ENCODE results near the gene KLHDC8A.
A peak's percentile ranks its signal among the peaks of the same experiment; 100 is the strongest.

KLHDC8A gene

DNA sequence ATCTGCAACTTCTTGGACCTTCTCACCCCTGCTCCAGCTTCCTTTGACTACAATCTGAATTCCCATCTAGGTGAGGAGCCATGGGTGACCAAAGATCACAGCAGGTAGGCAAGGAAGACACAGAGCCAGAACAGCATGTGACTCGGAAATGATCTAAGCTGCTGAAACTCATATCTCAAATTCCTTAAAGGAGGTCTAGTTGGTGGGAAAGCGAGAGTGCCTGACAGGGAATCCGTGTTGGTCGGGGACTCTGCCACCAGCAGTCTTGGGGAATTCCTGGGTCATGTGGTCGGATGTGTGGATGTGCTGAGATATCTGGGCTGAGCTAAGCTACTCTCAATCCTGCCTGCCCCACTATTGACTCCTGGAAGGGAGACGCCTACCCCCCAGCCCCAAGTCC, 31.9 kb downstream of the KLHDC8A start:
- H3K9me3 ChIP-seq (ENCODE audit: control insufficient read depth, low read depth, low read length): no peaks in the 10 kb centered on the region
- peaks cover 16% of the 10 kb centered on the region for H3K4me1 ChIP-seq (ENCODE audit: control insufficient read depth, low read depth, low read length)
- no peak overlapping the region for H3K9ac ChIP-seq (ENCODE audit: low read length)
- H3K36me3 ChIP-seq (ENCODE audit: control insufficient read depth, low read depth, low read length): no peaks in the 10 kb centered on the region
- no peak overlapping the region for H3K4me3 ChIP-seq (ENCODE audit: low read length)
- no peak overlapping the region for H3K27ac ChIP-seq (ENCODE audit: low read length)
- H3K27me3 ChIP-seq (ENCODE audit: control insufficient read depth, insufficient read depth, low read length): peaks cover 7% of the 10 kb centered on the region

- H3K36me3 ChIP-seq (ENCODE audit: control insufficient read depth, low read depth, low read length): no peaks in the 10 kb centered on the region
- H3K27me3 ChIP-seq (ENCODE audit: control insufficient read depth, insufficient read depth, low read length): peaks cover 7% of the 10 kb centered on the region
- H3K27ac ChIP-seq (ENCODE audit: low read length): no peak overlapping the region
- H3K9ac ChIP-seq (ENCODE audit: low read length): no peak overlapping the region
- H3K9me3 ChIP-seq (ENCODE audit: control insufficient read depth, low read depth, low read length): no peaks in the 10 kb centered on the region
- H3K4me1 ChIP-seq (ENCODE audit: control insufficient read depth, low read depth, low read length): peaks cover 24% of the 10 kb centered on the region
- no peak overlapping the region for H3K4me3 ChIP-seq (ENCODE audit: low read length)
Observed at GRCh38 chr1:205323794-205324193, 32.9 kb downstream of the KLHDC8A start.

DNA sequence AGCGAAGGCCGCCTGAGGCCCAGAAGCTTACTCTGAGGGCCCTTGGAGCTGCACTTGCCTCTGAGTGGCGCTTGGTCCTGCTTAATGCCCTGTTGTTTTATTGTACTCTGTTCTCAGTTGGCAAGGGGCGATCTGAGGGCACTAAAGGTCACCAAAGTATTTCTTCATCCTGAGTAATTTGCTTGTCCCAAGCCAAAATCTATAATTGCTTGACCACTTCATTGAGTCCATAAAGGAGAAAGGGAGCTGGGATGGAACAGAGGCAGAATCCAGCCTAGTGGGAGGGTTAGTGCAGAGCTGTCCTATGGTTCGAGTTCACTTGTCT, 34.8 kb downstream of the KLHDC8A start:
- Histone ChIP-seq H3K27ac (ENCODE audit: low read length) (no peak overlapping the region), H3K4me1 (ENCODE audit: control insufficient read depth, low read depth, low read length) (peaks cover 41% of the 10 kb centered on the region), H3K9me3 (ENCODE audit: control insufficient read depth, low read depth, low read length) (no peaks in the 10 kb centered on the region), H3K27me3 (ENCODE audit: control insufficient read depth, insufficient read depth, low read length) (peaks cover 7% of the 10 kb centered on the region), H3K36me3 (ENCODE audit: control insufficient read depth, low read depth, low read length) (no peaks in the 10 kb centered on the region), H3K4me3 (ENCODE audit: low read length) (no peak overlapping the region), H3K9ac (ENCODE audit: low read length) (no peak overlapping the region)

- no peaks in the 10 kb centered on the region for H3K36me3 ChIP-seq (ENCODE audit: control insufficient read depth, low read depth, low read length)
- peak within 1 kb of the TSS; percentile 59 for H3K9ac ChIP-seq (ENCODE audit: low read length)
- no peak within 1 kb of the TSS for H3K27ac ChIP-seq (ENCODE audit: low read length)
- peak within 1 kb of the TSS; percentile 96 for H3K4me3 ChIP-seq (ENCODE audit: low read length)
- peaks cover 7% of the 10 kb centered on the region for H3K27me3 ChIP-seq (ENCODE audit: control insufficient read depth, insufficient read depth, low read length)
- peaks cover 45% of the 10 kb centered on the region for H3K4me1 ChIP-seq (ENCODE audit: control insufficient read depth, low read depth, low read length)
- no peaks in the 10 kb centered on the region for H3K9me3 ChIP-seq (ENCODE audit: control insufficient read depth, low read depth, low read length)
Observed at GRCh38 chr1:205321162-205321958, 35.4 kb downstream of the KLHDC8A start, which contains the start of gene NUAK2. Gene NUAK2 (minus strand): TSS chr1:205321745. CDS start chr1:205321628, 117 bp downstream.

- Histone ChIP-seq H3K27ac (ENCODE audit: low read length) (no peak overlapping the region), H3K4me3 (ENCODE audit: low read length) (peak overlapping the region; percentile 25), H3K36me3 (ENCODE audit: control insufficient read depth, low read depth, low read length) (no peaks in the 10 kb centered on the region), H3K9me3 (ENCODE audit: control insufficient read depth, low read depth, low read length) (no peaks in the 10 kb centered on the region), H3K9ac (ENCODE audit: low read length) (no peak overlapping the region), H3K4me1 (ENCODE audit: control insufficient read depth, low read depth, low read length) (peaks cover 44% of the 10 kb centered on the region), H3K27me3 (ENCODE audit: control insufficient read depth, insufficient read depth, low read length) (peaks cover 7% of the 10 kb centered on the region)
Observed at GRCh38 chr1:205319081-205320018, 37.4 kb downstream of the KLHDC8A start.

DNA sequence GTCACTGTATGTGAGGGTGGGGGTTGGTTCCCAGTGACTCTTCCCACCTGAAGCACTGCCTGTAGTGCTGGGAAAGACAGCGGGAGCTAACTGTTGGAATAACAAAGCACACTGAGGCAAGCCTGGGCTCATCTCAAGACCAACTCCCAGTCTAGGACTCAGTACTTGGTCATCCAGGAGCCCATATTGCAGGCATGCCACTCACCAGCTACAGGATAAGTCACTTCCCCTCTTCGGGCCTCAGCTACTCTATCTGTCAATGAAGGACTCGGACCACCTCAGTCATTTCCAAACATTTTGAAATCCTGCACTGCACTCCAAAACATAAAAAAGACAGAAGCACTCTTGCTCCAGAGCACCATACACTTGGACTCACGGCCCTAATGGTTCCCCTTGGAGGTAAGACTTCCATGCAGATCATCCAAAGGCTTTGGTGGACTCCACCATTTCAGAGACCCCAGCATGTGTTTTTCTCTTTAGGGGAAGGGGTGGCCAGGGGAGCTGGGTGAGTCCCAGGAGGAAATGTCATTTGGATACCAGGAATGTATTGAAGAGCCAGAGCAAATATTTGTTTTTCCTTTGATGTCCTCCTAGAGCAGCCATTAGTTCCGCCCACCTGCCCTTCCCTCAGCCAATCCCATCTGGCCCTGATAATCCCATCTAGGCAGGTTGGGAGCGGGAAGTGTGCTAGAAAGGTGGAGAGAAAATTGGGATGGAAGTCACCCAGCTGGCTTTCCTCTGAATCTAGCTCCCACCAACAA, 38.3 kb downstream of the KLHDC8A start:
- Histone ChIP-seq H3K9ac (ENCODE audit: low read length) (no peak overlapping the region), H3K4me1 (ENCODE audit: control insufficient read depth, low read depth, low read length) (peaks cover 51% of the 10 kb centered on the region), H3K9me3 (ENCODE audit: control insufficient read depth, low read depth, low read length) (no peaks in the 10 kb centered on the region), H3K36me3 (ENCODE audit: control insufficient read depth, low read depth, low read length) (no peaks in the 10 kb centered on the region), H3K27me3 (ENCODE audit: control insufficient read depth, insufficient read depth, low read length) (peaks cover 7% of the 10 kb centered on the region), H3K27ac (ENCODE audit: low read length) (no peak overlapping the region), H3K4me3 (ENCODE audit: low read length) (peak overlapping the region; percentile 2)

DNA sequence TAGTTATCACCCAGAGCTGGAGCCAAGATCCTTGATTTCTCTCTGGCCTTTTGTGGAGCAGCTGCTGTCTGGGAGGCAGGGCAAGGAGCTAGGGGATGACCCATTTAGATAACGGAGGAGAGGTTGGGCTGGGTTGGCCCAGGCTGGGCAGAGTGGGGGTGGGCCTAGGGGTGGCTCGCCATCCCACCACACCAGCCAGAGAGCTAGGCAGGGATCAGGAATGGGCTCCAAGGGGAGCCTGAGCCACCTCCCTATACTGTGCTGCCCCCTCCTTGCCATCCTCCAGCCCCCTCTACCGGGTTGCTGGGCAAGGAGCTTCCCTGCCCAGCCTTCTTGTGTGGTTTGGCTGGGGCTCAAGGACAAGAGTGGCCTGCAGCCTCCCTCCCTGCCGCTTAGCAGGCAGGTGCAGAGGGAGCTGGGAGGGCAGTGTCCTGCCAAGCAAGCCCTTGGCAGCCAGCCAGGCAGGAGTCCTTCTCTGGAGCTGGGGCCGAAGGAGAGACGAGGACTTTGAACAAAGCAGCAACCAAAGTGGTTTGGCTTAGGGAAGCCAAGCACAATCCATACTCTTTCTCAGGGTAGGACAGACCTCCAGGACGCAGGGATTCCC, 39.3 kb downstream of the KLHDC8A start:
- Histone ChIP-seq H3K9ac (ENCODE audit: low read length) (no peak overlapping the region), H3K27ac (ENCODE audit: low read length) (no peak overlapping the region), H3K9me3 (ENCODE audit: control insufficient read depth, low read depth, low read length) (no peaks in the 10 kb centered on the region), H3K4me3 (ENCODE audit: low read length) (no peak overlapping the region), H3K4me1 (ENCODE audit: control insufficient read depth, low read depth, low read length) (peaks cover 61% of the 10 kb centered on the region), H3K36me3 (ENCODE audit: control insufficient read depth, low read depth, low read length) (no peaks in the 10 kb centered on the region), H3K27me3 (ENCODE audit: control insufficient read depth, insufficient read depth, low read length) (peaks cover 7% of the 10 kb centered on the region)

- H3K9ac ChIP-seq (ENCODE audit: low read length): no peak overlapping the region
- H3K4me1 ChIP-seq (ENCODE audit: control insufficient read depth, low read depth, low read length): peaks cover 64% of the 10 kb centered on the region
- H3K27ac ChIP-seq (ENCODE audit: low read length): no peak overlapping the region
- no peak overlapping the region for H3K4me3 ChIP-seq (ENCODE audit: low read length)
- H3K9me3 ChIP-seq (ENCODE audit: control insufficient read depth, low read depth, low read length): no peaks in the 10 kb centered on the region
- peaks cover 7% of the 10 kb centered on the region for H3K27me3 ChIP-seq (ENCODE audit: control insufficient read depth, insufficient read depth, low read length)
- peaks cover 5% of the 10 kb centered on the region for H3K36me3 ChIP-seq (ENCODE audit: control insufficient read depth, low read depth, low read length)
Observed at GRCh38 chr1:205316161-205316566, 40.6 kb downstream of the KLHDC8A start.

DNA sequence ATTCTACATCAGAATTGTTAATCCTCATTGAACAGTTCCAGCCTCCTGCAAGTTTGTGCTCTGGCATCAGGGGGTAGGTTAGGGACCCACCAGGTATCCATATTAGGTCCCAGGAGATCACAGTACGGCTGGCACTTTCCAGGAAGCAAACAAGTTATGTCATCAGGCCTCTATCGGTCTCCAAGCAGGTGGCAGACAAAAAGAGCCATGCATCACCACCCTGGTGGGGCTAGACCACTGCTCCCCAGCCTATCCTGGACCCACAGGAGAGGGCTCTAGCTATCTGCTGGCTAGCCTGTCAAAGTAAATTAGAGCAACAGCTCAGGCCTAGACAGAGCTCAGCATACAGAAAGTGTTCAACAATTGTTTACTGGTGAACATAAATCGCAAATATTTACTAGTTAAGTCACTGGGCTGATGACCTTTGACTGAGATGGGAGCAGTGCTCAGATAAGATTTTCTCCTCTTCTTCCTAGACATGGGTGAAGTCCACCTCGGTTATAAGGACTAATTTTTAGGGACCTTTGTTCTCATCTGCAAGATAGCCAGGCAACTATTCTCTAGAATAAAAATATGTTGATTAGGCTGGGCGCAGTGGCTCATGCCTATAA, 41.6 kb downstream of the KLHDC8A start:
- Histone ChIP-seq H3K4me1 (ENCODE audit: control insufficient read depth, low read depth, low read length) (peaks cover 62% of the 10 kb centered on the region), H3K9ac (ENCODE audit: low read length) (no peak overlapping the region), H3K9me3 (ENCODE audit: control insufficient read depth, low read depth, low read length) (no peaks in the 10 kb centered on the region)

GRCh38 chr1:205313563-205314308, 43.0 kb downstream of the KLHDC8A start:
- peak overlapping the region; percentile 44 for H3K4me3 ChIP-seq (ENCODE audit: low read length)
- H3K4me1 ChIP-seq (ENCODE audit: control insufficient read depth, low read depth, low read length): peaks cover 53% of the 10 kb centered on the region
- H3K36me3 ChIP-seq (ENCODE audit: control insufficient read depth, low read depth, low read length): peaks cover 29% of the 10 kb centered on the region
- H3K9ac ChIP-seq (ENCODE audit: low read length): peak overlapping the region; percentile 75
- H3K27me3 ChIP-seq (ENCODE audit: control insufficient read depth, insufficient read depth, low read length): no peaks in the 10 kb centered on the region
- peak overlapping the region; percentile 92 for H3K27ac ChIP-seq (ENCODE audit: low read length)
- no peaks in the 10 kb centered on the region for H3K9me3 ChIP-seq (ENCODE audit: control insufficient read depth, low read depth, low read length)

More for the DNA sequence above, 41.6 kb downstream of the KLHDC8A start:
- H3K36me3 ChIP-seq (ENCODE audit: control insufficient read depth, low read depth, low read length): peaks cover 15% of the 10 kb centered on the region
- H3K4me3 ChIP-seq (ENCODE audit: low read length): no peak overlapping the region
- no peaks in the 10 kb centered on the region for H3K27me3 ChIP-seq (ENCODE audit: control insufficient read depth, insufficient read depth, low read length)
- no peak overlapping the region for H3K27ac ChIP-seq (ENCODE audit: low read length)

All from iPS-18a (cell line).